Cardiac muscle cell (in vitro differentiated cells and primary cell): ENCODE measurements around the gene RBM47. TPM values are rescaled to one million over a fixed set of nuclear protein-coding genes. Genes with fewer than 3 reads are reported as not detected.
A peak's percentile ranks its signal among the peaks of the same experiment; 100 is the strongest.
"Not testable (repeated sequence)": the region's sequence is repeated elsewhere in the genome, so short reads cannot be mapped to it uniquely, and the experiment has no call there.

Experiments used
- DNase-seq, 2 donors: peaks; one replicate each; pipeline versions ENCODE4 v3.0.0 to v3.0.0-alpha.2; 2010 to 2017; ENCODE audit warnings: low read depth in 1 of 2, low spot score in 1 of 2
- H3K27ac ChIP-seq: fragments of 200-600 bp; sonication (generic); 2 replicates; pipeline ENCODE4 v1.5.1; 2016
- H3K27me3 ChIP-seq: fragments of 200-600 bp; sonication (generic); 2 replicates; pipeline ENCODE4 v1.6.0; 2016; ENCODE audit warnings: control low read depth
- H3K36me3 ChIP-seq: fragments of 200-600 bp; sonication (generic); 2 replicates; pipeline ENCODE4 v1.5.1; 2016; ENCODE audit warnings: control low read depth
- H3K4me1 ChIP-seq: fragments of 200-600 bp; sonication (generic); 2 replicates; pipeline ENCODE4 v1.8.1; 2017; ENCODE audit warnings: low read depth, mild to moderate bottlenecking, mixed run types
- H3K4me3 ChIP-seq: fragments of 200-600 bp; sonication (generic); 2 replicates; pipeline ENCODE4 v1.5.1; 2016; ENCODE audit warnings: mild to moderate bottlenecking
- H3K9me3 ChIP-seq: fragments of 200-600 bp; sonication (generic); 2 replicates; pipeline ENCODE4 v1.5.1; 2017; ENCODE audit warnings: low read depth, mild to moderate bottlenecking, control low read depth
- polyA plus RNA-seq: library from polyadenylated mRNA; unstranded; fragments of >200 nt; fragmentation: Nextera tagmentation; extraction: Ambion mirVana; gene quantifications from 2 replicates; pipeline ENCODE4 v1.2.1, GENCODE V29; 2016
- total RNA-seq: library from RNA; depleted of rRNA; stranded (reverse); fragments of >200 nt; gene quantifications from 2 replicates; pipeline ENCODE4 v1.2.3, GENCODE V29; 2016
- TF ChIP-seq, protein P1 (sequence below): IDR thresholded peaks from 2 replicates; pipeline ENCODE4 v1.5.1; 2012; ENCODE audit warnings: low read depth, mild to moderate bottlenecking, low read length

Gene RBM47
- total and polyA plus RNA-seq, 2 experiments from 2014 or later, result 1.1 to 1.4 TPM

DNA sequence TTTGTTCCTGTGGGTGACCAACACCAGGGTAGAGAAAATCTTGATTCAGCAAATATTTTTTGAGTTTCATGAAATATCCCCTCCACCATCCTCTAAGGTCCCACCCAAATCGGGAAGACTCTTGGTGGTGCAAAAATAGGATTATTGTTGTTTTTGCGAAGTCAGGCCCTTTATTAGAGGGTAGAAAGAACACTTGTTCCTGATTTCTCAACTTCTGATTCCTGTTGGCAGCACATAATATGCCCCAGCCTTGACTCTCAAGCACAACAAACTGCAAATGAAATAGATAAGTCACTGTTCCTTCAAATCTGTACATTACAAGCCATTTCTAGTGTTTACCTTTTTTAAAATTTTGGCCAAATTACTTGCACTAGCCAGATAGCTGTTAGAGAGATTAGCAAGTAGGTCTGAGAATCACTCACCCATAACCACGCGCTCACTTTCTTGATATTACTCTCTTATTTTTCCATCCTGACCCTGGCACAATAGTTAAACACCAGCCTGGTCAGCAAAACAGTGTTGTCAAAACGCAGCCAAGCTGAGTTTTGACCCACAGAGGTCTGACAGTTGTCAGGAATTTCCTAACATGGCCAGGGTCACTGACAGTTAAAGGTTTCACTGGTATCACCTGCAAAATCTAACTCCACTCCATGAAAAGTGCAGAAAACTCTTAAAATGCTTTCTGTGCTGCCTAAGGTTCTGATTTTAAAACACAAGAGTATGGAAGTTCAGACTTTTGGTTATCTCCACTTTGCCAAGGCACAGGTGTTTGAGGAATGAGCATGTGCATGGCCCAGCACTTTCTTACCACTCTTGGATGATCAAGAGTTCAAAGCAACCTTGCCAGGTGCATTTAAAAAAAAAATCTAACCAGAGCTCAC lies 69.8 kb downstream of the RBM47 start:
- TF ChIP-seq, protein P1, sequence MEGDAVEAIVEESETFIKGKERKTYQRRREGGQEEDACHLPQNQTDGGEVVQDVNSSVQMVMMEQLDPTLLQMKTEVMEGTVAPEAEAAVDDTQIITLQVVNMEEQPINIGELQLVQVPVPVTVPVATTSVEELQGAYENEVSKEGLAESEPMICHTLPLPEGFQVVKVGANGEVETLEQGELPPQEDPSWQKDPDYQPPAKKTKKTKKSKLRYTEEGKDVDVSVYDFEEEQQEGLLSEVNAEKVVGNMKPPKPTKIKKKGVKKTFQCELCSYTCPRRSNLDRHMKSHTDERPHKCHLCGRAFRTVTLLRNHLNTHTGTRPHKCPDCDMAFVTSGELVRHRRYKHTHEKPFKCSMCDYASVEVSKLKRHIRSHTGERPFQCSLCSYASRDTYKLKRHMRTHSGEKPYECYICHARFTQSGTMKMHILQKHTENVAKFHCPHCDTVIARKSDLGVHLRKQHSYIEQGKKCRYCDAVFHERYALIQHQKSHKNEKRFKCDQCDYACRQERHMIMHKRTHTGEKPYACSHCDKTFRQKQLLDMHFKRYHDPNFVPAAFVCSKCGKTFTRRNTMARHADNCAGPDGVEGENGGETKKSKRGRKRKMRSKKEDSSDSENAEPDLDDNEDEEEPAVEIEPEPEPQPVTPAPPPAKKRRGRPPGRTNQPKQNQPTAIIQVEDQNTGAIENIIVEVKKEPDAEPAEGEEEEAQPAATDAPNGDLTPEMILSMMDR, result no peak
- Histone ChIP-seq H3K27me3 (no peaks in the 10 kb centered on the region), H3K4me1 (peaks cover 8% of the 10 kb centered on the region), H3K4me3 (no peak overlapping the region), H3K36me3 (no peaks in the 10 kb centered on the region), H3K27ac (no peak overlapping the region), H3K9me3 (no peaks in the 10 kb centered on the region)
- no peak for DNase-seq

DNA sequence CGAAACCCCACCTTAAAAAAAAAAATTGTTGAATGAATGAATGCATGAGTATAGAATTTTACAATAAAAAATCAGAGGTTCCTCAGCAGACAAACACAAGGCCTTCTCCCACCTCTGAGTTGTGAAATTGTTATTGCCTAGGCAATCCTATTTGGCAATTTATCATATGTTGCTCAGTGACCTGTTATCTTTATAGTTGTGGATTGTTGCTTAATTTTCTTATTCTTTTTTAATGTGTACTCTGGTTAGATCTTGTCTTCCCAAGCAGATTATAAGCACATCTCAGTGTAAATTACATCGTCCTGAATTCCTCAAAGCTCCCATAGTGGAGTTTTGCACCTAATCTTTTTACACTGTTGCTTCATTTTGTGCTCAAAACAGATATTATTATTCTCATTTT lies 71.9 kb downstream of the RBM47 start:
- Histone ChIP-seq H3K4me1 (no peaks in the 10 kb centered on the region), H3K4me3 (no peak overlapping the region), H3K27me3 (no peaks in the 10 kb centered on the region), H3K9me3 (no peaks in the 10 kb centered on the region), H3K36me3 (no peaks in the 10 kb centered on the region), H3K27ac (no peak overlapping the region)
- TF ChIP-seq, protein P1, result no peak
- peak in 1 of 2 donors; percentile 61 for DNase-seq

DNA sequence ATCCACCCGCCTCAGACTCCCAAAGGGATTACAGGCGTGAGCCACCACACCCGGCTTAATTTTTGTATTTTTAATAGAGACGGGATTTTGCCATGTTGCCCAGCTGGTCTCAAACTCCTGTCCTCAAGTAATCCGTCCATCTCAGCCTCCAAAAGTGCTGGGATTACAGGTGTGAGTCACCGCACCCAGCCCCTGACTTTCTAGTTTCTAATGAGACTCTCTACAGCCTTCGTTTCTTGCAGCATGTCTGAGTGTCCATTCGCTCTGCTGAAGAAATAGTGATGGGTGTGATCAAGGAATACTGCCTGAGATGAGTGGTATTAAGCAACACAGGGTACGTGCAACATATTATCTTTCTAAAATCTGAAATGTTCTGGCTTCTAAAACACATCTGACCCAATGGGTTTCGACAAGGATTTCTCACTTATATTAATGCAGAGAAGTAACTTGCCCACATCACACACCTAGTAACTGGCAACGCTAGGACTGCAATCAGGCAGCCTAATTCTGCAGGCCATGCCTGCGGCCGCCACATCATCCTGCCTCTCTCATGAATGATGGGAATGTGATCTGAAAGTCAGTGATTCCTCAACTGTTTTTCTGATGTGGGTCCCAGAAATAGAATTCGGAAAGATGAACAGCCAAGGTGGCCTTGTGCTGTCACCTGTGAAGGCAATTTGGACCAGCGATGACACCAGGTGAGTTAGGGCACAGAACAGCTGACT lies 74.3 kb downstream of the RBM47 start:
- Histone ChIP-seq H3K9me3 (no peaks in the 10 kb centered on the region), H3K27me3 (no peaks in the 10 kb centered on the region), H3K27ac (no peak overlapping the region), H3K4me1 (no peaks in the 10 kb centered on the region), H3K36me3 (no peaks in the 10 kb centered on the region), H3K4me3 (no peak overlapping the region)
- TF ChIP-seq, protein P1, result no peak
- DNase-seq, result no peak

DNA sequence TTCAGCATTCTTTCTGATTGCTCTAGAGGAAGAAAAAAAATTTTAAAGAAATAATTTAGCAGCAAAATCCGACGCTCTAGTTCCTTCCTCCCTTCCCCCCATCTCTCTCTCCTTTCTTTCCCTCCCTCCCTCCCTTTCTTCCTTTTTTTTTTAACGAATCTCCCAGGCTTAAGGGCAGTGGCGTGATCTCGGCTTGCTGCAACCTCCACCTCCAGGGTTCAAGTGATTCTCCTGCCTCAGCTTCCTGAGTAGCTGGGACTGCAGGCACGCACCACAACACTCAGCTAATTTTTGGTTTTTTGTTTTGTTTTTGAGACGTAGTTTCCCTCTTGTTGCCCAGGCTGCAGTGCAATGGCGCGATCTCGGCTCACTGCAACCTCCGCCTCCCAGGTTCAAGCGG lies 75.0 kb downstream of the RBM47 start:
- DNase-seq, H3K4me1 ChIP-seq, H3K9me3 ChIP-seq, H3K27me3 ChIP-seq, H3K27ac ChIP-seq, H3K4me3 ChIP-seq, H3K36me3 ChIP-seq: not testable (repeated sequence)

DNA sequence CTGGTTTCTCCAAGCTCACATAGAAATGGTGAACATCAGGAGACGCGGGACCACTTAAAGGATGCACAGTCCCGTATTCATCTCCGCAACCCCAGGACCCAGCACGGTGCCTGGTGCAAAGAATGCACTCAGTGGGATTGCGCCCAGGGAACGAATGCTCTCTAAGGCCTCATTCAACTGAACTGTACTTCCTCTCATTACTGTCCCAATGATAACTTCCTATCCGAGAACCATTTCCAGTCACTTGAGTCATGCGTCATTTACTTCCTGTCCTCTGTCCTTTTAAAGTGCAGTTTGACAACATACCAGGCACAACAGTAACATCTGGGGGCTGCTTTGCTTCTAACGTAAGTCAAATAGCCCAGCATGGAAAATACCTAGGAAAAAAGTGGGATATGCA lies 75.7 kb downstream of the RBM47 start:
- H3K27me3 ChIP-seq, result no peaks in the 10 kb centered on the region
- no peak overlapping the region for H3K4me3 ChIP-seq
- peak in 1 of 2 donors; percentile 10 for DNase-seq
- TF ChIP-seq, protein P1, result no peak
- H3K27ac ChIP-seq, result no peak overlapping the region
- H3K4me1 ChIP-seq, result no peaks in the 10 kb centered on the region
- H3K9me3 ChIP-seq, result no peaks in the 10 kb centered on the region
- H3K36me3 ChIP-seq, result no peaks in the 10 kb centered on the region

DNA sequence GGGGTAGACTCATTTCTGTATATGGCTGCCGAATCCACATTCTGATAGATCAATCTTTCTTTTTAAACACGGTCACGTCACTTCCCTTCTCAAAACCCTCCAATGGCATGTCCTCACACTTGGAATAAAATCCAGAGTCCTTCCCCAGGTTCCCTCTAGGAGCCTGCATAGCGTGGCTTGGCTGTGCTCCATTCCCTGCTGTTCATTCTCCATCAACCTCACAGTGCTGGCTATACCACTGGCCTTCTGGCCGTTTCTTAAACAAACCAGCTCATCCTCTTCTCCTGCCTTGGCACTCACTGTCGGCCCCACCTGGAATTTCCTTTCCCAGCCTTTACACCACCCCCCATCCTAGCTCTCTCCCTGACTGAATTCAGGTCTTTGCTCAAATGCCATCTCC lies 77.1 kb downstream of the RBM47 start:
- TF ChIP-seq, protein P1, result no peak
- Histone ChIP-seq H3K9me3 (no peaks in the 10 kb centered on the region), H3K4me1 (no peaks in the 10 kb centered on the region), H3K36me3 (no peaks in the 10 kb centered on the region), H3K4me3 (no peak overlapping the region), H3K27me3 (no peaks in the 10 kb centered on the region), H3K27ac (no peak overlapping the region)
- DNase-seq, result peak in 1 of 2 donors; percentile 33

DNA sequence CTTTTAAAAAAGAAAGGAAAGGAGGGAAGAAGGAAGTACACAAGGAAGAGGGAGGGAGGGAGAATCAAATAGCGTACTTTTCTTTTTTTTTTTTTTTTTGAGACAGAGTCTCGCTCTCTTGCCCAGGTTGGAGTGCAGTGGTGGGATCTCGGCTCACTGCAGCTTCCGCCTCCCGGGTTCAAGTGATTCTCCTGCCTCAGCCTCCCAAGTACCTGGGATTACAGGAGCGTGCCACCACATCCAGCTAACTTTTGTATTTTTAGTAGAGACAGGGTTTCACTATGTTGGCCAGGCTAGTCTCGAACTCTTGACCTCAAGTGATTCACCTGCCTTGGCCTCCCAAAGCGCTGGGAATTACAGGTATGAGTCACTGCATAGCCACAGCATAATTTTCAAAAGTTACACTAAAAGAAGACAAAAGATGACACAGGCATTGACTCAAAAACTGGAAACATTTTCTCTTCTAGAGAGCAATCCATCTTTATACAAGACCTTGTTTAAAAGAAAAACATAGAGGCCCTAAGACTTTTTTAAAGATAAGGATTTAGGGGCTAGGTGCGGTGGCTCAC lies 78.0 kb downstream of the RBM47 start:
- not testable (repeated sequence) for H3K27me3 ChIP-seq, H3K4me1 ChIP-seq, H3K36me3 ChIP-seq, H3K4me3 ChIP-seq, H3K27ac ChIP-seq, H3K9me3 ChIP-seq, DNase-seq
